DND-41 (cell line): ENCODE measurements around the gene UBFD1.

Source experiments
- ATAC-seq: fragments of 200-7000 bp; cut with Tn5 transposase; 3 replicates; pipeline ENCODE4 v1.9.1; 2021; ENCODE audit warnings: low read depth; ENCODE audit not compliant: insufficient read depth
- DNase-seq: peaks from one replicate; pipeline ENCODE4 v3.0.0-alpha.2; 2020
- H2AFZ ChIP-seq: 2 replicates; pipeline ENCODE4 v1.6.0; 2012; ENCODE audit warnings: low read depth, low read length
- H3K27ac ChIP-seq: 2 replicates; pipeline ENCODE4 v1.5.1; 2012; ENCODE audit warnings: low read length, inconsistent platforms
- H3K27me3 ChIP-seq: fragments of 200-600 bp; sonication (generic); 2 replicates; pipeline ENCODE4 v1.6.0; 2012; ENCODE audit warnings: low read length, mild to moderate bottlenecking, inconsistent platforms; ENCODE audit not compliant: insufficient read depth, poor library complexity
- H3K36me3 ChIP-seq: 2 replicates; pipeline ENCODE4 v1.5.1; 2012; ENCODE audit warnings: low read length, inconsistent platforms; ENCODE audit not compliant: insufficient read depth
- H3K4me1 ChIP-seq: 2 replicates; pipeline ENCODE4 v1.5.1; 2012; ENCODE audit warnings: mild to moderate bottlenecking, low read length; ENCODE audit not compliant: insufficient read depth
- H3K4me2 ChIP-seq: 2 replicates; pipeline ENCODE4 v1.6.0; 2012; ENCODE audit warnings: mild to moderate bottlenecking, moderate library complexity, low read length, inconsistent platforms; ENCODE audit not compliant: insufficient read depth
- H3K4me3 ChIP-seq, 2 experiments: fragments of 200-600 bp in 1 of 2; shearing (Covaris generic) in 1 of 2; 2 replicates each; pipeline ENCODE4 v1.5.1; 2012 to 2016; ENCODE audit warnings: inconsistent platforms in 2 of 2, low read length in 2 of 2, mild to moderate bottlenecking in 2 of 2, low read depth in 1 of 2, moderate library complexity in 1 of 2
- H3K79me2 ChIP-seq: 2 replicates; pipeline ENCODE4 v1.6.0; 2012; ENCODE audit warnings: low read length, inconsistent platforms; ENCODE audit not compliant: insufficient read depth
- H3K9ac ChIP-seq: 2 replicates; pipeline ENCODE4 v1.6.0; 2012; ENCODE audit warnings: low read depth, mild to moderate bottlenecking, inconsistent platforms, low read length, moderate library complexity
- H3K9me3 ChIP-seq: 2 replicates; pipeline ENCODE4 v1.5.1; 2012; ENCODE audit warnings: low read length, moderate library complexity, mild to moderate bottlenecking, inconsistent platforms; ENCODE audit not compliant: insufficient read depth, severe bottlenecking
- H4K20me1 ChIP-seq: 2 replicates; pipeline ENCODE4 v1.6.0; 2012; ENCODE audit warnings: low read length; ENCODE audit not compliant: insufficient read depth
- EZH2 ChIP-seq: IDR thresholded peaks from 3 replicates; pipeline ENCODE4 v1.6.1; 2012; ENCODE audit warnings: borderline replicate concordance, low read depth, mild to moderate bottlenecking, moderate library complexity, low read length, inconsistent platforms; ENCODE audit not compliant: severe bottlenecking
- TF ChIP-seq, protein P1 (sequence below): IDR thresholded peaks from 2 replicates; pipeline ENCODE4 v1.5.1; 2012; ENCODE audit warnings: borderline replicate concordance, low read length, moderate library complexity, mild to moderate bottlenecking; ENCODE audit not compliant: poor library complexity, severe bottlenecking; ENCODE audit errors: extremely low read depth

Gene UBFD1, protein sequence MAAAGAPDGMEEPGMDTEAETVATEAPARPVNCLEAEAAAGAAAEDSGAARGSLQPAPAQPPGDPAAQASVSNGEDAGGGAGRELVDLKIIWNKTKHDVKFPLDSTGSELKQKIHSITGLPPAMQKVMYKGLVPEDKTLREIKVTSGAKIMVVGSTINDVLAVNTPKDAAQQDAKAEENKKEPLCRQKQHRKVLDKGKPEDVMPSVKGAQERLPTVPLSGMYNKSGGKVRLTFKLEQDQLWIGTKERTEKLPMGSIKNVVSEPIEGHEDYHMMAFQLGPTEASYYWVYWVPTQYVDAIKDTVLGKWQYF

DNA sequence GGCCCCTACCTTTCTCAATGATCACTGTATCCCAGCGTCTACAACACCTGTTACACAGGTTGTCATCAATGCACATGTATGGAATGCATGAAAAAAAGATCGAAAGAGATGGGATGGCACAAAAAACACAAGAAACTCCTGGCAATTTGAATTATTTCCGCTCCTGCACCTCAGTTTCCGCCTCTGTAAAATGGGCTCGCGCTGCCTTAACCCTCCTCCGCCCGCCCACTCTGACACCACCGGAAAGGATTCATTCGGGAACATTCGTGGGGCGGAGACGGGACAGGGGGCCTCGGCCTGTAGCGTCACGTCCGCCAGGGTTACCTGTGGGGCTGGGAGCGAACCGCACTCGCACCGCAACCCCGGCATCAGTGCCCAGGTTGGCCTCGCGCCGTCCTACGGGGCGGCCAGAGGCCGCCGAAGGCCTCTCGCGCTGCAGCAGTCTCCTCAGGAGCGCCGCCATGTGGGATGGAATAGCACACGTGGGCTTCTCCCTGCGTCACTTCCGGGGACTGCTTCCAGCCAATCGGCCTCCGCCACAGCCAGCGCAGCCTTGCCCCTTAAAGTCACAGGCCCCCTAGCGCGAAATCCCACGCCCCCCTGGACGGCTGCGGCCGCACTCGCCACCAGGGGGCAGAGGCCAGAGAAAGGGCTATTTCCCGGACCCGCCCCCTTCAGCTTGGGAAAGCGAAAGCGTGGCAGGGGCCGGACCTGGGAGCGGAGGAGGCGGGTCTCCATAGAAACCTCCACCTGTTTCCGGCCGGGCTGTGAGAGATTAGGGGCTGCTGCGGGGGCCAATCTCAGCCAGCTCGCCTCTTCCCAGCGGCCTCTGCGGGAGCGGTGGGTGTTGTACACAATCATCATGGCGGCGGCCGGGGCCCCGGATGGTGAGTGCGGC, at the start of gene UBFD1, which contains the start of gene EARS2:
TSS of gene UBFD1 (plus strand) at position 847 of the 898 bp plus-strand sequence. CDS start at position 863, 16 bp downstream.
TSS of gene EARS2 (minus strand) at position 470 of the 898 bp plus-strand sequence. CDS start at position 463, 7 bp downstream.
- H3K4me3 ChIP-seq: peak within 1 kb of the TSS; percentile 31 to 93
- peaks cover 39% of the 10 kb centered on the region for H3K36me3 ChIP-seq
- TF ChIP-seq, protein P1, sequence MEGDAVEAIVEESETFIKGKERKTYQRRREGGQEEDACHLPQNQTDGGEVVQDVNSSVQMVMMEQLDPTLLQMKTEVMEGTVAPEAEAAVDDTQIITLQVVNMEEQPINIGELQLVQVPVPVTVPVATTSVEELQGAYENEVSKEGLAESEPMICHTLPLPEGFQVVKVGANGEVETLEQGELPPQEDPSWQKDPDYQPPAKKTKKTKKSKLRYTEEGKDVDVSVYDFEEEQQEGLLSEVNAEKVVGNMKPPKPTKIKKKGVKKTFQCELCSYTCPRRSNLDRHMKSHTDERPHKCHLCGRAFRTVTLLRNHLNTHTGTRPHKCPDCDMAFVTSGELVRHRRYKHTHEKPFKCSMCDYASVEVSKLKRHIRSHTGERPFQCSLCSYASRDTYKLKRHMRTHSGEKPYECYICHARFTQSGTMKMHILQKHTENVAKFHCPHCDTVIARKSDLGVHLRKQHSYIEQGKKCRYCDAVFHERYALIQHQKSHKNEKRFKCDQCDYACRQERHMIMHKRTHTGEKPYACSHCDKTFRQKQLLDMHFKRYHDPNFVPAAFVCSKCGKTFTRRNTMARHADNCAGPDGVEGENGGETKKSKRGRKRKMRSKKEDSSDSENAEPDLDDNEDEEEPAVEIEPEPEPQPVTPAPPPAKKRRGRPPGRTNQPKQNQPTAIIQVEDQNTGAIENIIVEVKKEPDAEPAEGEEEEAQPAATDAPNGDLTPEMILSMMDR: peak; percentile 96
- TF ChIP-seq EZH2: no peak
- H3K27ac ChIP-seq: peak within 1 kb of the TSS; percentile 81
- peak within 1 kb of the TSS; percentile 94 for H3K4me2 ChIP-seq
- H4K20me1 ChIP-seq: peaks cover 2% of the 10 kb centered on the region; the same call in 1 of the 2 replicates
- DNase-seq (peak; percentile 99), ATAC-seq (peak; percentile 92)
- no peaks in the 10 kb centered on the region for H3K9me3 ChIP-seq
- peak within 1 kb of the TSS; percentile 87 for H2AFZ ChIP-seq
- peak within 1 kb of the TSS; percentile 96 for H3K9ac ChIP-seq
- peaks cover 62% of the 10 kb centered on the region for H3K79me2 ChIP-seq
- peaks cover 39% of the 10 kb centered on the region for H3K4me1 ChIP-seq
- no peaks in the 10 kb centered on the region for H3K27me3 ChIP-seq

DNA sequence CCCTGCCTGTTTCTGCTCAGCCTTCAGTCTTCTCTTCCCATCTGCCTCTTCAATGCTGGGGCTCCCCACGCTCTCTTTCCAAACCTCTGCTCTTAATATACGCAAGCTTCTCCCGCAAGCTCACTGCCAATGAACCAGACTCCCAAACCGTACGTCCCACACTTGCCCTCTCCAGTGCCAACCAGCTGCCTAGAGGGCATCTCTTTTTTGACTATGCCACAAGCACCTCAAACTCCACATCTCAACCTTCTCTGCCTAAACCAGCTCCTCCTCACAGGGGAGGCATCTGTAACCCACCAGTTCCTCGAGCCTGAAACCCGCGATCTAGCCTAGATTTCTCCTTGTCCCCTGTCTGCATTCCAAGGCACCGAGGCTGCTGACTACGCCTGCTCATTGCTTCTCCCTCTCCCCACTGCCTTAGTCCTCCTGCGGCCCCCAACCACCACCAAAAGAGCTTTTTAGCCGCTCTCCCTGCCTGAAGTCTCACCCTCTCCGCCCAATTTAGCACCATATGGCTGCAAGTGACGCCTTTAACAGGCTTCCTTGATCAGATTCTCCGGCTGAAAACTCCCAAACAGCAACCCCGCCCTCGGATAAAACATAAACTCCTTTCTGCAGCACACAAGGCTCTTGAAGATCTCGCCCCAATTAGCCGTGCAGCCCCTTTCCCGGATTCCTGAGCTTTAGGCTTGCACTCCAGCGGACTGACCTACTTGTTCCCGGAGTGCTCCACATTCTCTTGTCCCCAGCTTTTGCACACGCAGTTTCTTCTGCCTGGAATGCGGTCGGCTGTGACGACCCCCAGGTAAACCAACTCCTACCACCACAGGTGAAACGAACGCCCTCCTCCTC, 48.7 kb upstream of the UBFD1 start:
- Histone ChIP-seq H3K9me3 (no peaks in the 10 kb centered on the region), H3K27me3 (no peaks in the 10 kb centered on the region), H3K4me1 (no peaks in the 10 kb centered on the region), H3K27ac (no peak overlapping the region), H3K4me3 (no peak overlapping the region), H2AFZ (no peak overlapping the region), H3K4me2 (no peak overlapping the region), H3K9ac (no peak overlapping the region), H4K20me1 (no peaks in the 10 kb centered on the region), H3K79me2 (no peaks in the 10 kb centered on the region), H3K36me3 (no peaks in the 10 kb centered on the region)
- TF ChIP-seq EZH2: no peak
- TF ChIP-seq, protein P1: no peak
- DNase-seq (no peak), ATAC-seq (0 out of 3 replicates have a peak, but pooled peaks have one; percentile 19)

DNA sequence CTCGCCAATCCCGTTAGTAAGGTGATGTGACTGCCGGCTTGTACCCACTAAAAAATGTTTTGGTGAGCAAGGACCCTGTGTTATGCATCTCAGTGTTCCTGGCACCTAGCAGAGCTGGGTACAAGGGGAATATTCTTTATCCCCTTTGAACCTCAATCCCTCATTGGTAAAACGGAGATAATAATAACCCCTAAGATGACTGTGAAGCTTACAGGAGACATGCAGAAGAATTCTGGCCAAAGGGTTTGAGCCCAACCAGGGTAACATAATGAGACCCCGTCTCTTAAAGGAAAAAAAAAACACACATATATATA, 48.1 kb upstream of the UBFD1 start:
- Histone ChIP-seq H3K27ac (no peak overlapping the region), H3K4me3 (no peak overlapping the region), H3K4me2 (no peak overlapping the region), H3K9me3 (no peaks in the 10 kb centered on the region), H3K9ac (no peak overlapping the region), H3K4me1 (no peaks in the 10 kb centered on the region), H2AFZ (no peak overlapping the region), H3K27me3 (no peaks in the 10 kb centered on the region), H3K79me2 (no peaks in the 10 kb centered on the region), H3K36me3 (no peaks in the 10 kb centered on the region), H4K20me1 (no peaks in the 10 kb centered on the region; the same call in 1 of the 2 replicates)
- TF ChIP-seq EZH2: no peak
- TF ChIP-seq, protein P1: no peak
- ATAC-seq (no peak), DNase-seq (no peak)
